HepG2 (cell line): ENCODE data around the gene TTLL11. TPM values are rescaled to one million over a fixed set of nuclear protein-coding genes. Genes with fewer than 3 reads are reported as not detected.

Experiments
- POLR2G ChIP-seq: fragments of 200-400 bp; formaldehyde crosslinking; IDR thresholded peaks from 2 replicates; pipeline ENCODE4 v1.6.1; 2018; ENCODE audit warnings: mild to moderate bottlenecking, low read depth, low read length, moderate library complexity
- ZFP36 ChIP-seq: fragments of 150-350 bp; IDR thresholded peaks from 2 replicates; pipeline ENCODE4 v1.6.1; 2018; ENCODE audit warnings: borderline replicate concordance, low read length, low read depth; ENCODE audit not compliant: partially characterized antibody
- ZHX2 ChIP-seq, 2 experiments: sonication (generic) in 1 of 2; formaldehyde crosslinking in 1 of 2; IDR thresholded peaks; 2 replicates each; pipeline versions ENCODE4 v1.6.1 to v1.9.0; 2014 to 2022; ENCODE audit warnings: antibody characterized with exemption in 1 of 2, borderline replicate concordance in 1 of 2, inconsistent platforms in 1 of 2, low read depth in 1 of 2, missing genetic modification reagents in 1 of 2
- polyA plus RNA-seq, 8 experiments: library from polyadenylated mRNA; depleted of rRNA in 3 of 8; stranded (reverse) in 7 of 8; unstranded in 1 of 8; fragments of >200 nt; fragmentation: Illumina TruSeq in 4 of 8; extraction: Trizol in 4 of 8; gene quantifications; 2 replicates each; pipeline versions ENCODE4 v1.2.1 to v1.2.3, GENCODE V29; 2011 to 2016; ENCODE audit warnings: low read depth in 4 of 8, missing spikeins in 1 of 8, mixed read lengths in 1 of 8; ENCODE audit not compliant: insufficient read depth in 1 of 8
- total RNA-seq, 5 experiments: library from RNA; depleted of rRNA; stranded (reverse); fragments of >200 nt; fragmentation: Illumina TruSeq; extraction: Trizol; gene quantifications; 2 replicates each; pipeline ENCODE4 v1.2.3, GENCODE V29; 2016; ENCODE audit warnings: low read depth in 1 of 5
- TF ChIP-seq, protein P1 (sequence below), 2 experiments: sonication (generic) in 1 of 2; formaldehyde crosslinking in 1 of 2; IDR thresholded peaks; 2 replicates each; pipeline versions ENCODE4 v1.4.0 to v1.6.1; 2018 to 2020; ENCODE audit warnings: missing genetic modification reagents in 2 of 2, borderline replicate concordance in 1 of 2, low read depth in 1 of 2, mild to moderate bottlenecking in 1 of 2, missing biosample characterization in 1 of 2

Gene TTLL11
- total and polyA plus RNA-seq, 2 of the 13 experiments (the other 11 are each of a cell fraction or from before 2014, with no cell fraction given): 4.5 to 5.2 TPM

DNA sequence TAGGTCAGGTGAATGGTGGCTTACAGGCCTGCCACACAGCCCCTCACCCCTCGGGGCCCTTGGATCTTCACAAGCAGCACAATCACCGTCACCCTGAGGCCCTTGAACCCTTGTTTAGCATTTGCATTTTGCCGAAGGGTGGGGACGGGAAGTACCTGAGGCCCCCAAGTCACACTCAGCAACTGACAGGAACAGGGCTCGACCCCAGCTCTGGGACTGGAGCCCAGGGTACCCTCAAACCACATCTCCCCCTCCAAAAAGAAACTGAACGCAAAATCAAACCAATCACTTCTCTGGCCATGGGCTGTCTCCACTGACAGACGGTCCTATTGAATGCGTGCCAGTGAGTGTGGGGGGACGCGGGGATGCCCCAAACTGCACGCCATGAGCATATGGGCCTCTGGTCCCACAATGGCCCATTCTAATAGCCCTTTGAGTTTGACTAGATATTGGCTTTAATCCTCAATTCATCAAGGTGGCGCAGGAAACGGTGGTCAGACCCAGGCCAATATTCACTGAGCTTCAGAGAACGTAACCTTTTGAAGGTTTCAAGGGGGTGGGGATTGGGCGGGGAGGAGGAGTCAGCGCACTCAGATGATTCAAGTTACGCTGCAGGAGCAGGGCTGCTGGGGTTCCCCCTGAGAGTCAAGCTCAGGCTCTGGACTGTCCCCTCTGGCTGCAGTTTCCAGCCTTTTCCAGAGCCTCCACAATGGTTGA lies 265.7 kb downstream of the TTLL11 start (continued):
- no peak for TF ChIP-seq ZHX2 (IDR thresholded peaks at IDR 0.05; ENCODE audit: low read depth)
- TF ChIP-seq ZHX2 (CRISPR knock-in tag; IDR thresholded peaks at IDR 0.05; ENCODE audit: borderline replicate concordance): no peak
- TF ChIP-seq ZFP36: no peak
- no peak for TF ChIP-seq POLR2G
- TF ChIP-seq, protein P1, sequence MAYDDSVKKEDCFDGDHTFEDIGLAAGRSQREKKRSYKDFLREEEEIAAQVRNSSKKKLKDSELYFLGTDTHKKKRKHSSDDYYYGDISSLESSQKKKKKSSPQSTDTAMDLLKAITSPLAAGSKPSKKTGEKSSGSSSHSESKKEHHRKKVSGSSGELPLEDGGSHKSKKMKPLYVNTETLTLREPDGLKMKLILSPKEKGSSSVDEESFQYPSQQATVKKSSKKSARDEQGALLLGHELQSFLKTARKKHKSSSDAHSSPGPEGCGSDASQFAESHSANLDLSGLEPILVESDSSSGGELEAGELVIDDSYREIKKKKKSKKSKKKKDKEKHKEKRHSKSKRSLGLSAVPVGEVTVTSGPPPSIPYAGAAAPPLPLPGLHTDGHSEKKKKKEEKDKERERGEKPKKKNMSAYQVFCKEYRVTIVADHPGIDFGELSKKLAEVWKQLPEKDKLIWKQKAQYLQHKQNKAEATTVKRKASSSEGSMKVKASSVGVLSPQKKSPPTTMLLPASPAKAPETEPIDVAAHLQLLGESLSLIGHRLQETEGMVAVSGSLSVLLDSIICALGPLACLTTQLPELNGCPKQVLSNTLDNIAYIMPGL (CRISPR knock-in tag; IDR thresholded peaks at IDR 0.05; ENCODE audit: borderline replicate concordance in 1 of 2, low read depth in 1 of 2): no peak
